Esophagus squamous epithelium (tissue), 4 donors: ENCODE data around the gene KIF4B.

Source experiments
- CTCF ChIP-seq, 6 experiments: fragments of 450-650 bp in 4 of 6; fragments of 200-600 bp in 2 of 6; sonication (generic) in 2 of 6; IDR thresholded peaks; one replicate each; pipeline ENCODE4 v1.5.1; 2016 to 2019; ENCODE audit warnings: antibody characterized with exemption in 6 of 6, mild to moderate bottlenecking in 4 of 6, moderate library complexity in 4 of 6
- POLR2A ChIP-seq, 4 donors: fragments of 450-650 bp; IDR thresholded peaks; one replicate each; pipeline ENCODE4 v1.6.1; 2017; ENCODE audit warnings: antibody characterized with exemption in 4 of 4, mild to moderate bottlenecking in 4 of 4, moderate library complexity in 3 of 4

- TF ChIP-seq POLR2A (IDR thresholded peaks at IDR 0.05) = no peak
- TF ChIP-seq CTCF (IDR thresholded peaks at IDR 0.05) = no peak
These were observed 28.5 kb upstream of the KIF4B start for GRCh38 chr5:154984946-154985516.
